Fibroblast of villous mesenchyme (primary cell): ENCODE data around the gene BANF1. TPM values are rescaled to one million over a fixed set of nuclear protein-coding genes. Genes with fewer than 3 reads are reported as not detected.
"Not testable (repeated sequence)": the region's sequence is repeated elsewhere in the genome, so short reads cannot be mapped to it uniquely, and the experiment has no call there.

Source experiments
- DNase-seq: peaks from one replicate; pipeline ENCODE4 v3.0.0-alpha.2; 2010; ENCODE audit warnings: low read depth
- H3K4me3 ChIP-seq: 2 replicates; pipeline ENCODE4 v1.5.1; 2011; ENCODE audit warnings: low read depth, mild to moderate bottlenecking, low read length
- total RNA-seq: library from RNA; depleted of rRNA; stranded (reverse); fragments of >200 nt; gene quantifications from 2 replicates; pipeline ENCODE4 v1.2.3, GENCODE V29; 2012
- TF ChIP-seq, protein P1 (sequence below): IDR thresholded peaks from 2 replicates; pipeline ENCODE4 v1.5.1; 2012; ENCODE audit warnings: low read depth, mild to moderate bottlenecking, low read length; ENCODE audit not compliant: insufficient read depth

The BANF1 gene
- total RNA-seq, 1 donor, result 19.9 TPM

DNA sequence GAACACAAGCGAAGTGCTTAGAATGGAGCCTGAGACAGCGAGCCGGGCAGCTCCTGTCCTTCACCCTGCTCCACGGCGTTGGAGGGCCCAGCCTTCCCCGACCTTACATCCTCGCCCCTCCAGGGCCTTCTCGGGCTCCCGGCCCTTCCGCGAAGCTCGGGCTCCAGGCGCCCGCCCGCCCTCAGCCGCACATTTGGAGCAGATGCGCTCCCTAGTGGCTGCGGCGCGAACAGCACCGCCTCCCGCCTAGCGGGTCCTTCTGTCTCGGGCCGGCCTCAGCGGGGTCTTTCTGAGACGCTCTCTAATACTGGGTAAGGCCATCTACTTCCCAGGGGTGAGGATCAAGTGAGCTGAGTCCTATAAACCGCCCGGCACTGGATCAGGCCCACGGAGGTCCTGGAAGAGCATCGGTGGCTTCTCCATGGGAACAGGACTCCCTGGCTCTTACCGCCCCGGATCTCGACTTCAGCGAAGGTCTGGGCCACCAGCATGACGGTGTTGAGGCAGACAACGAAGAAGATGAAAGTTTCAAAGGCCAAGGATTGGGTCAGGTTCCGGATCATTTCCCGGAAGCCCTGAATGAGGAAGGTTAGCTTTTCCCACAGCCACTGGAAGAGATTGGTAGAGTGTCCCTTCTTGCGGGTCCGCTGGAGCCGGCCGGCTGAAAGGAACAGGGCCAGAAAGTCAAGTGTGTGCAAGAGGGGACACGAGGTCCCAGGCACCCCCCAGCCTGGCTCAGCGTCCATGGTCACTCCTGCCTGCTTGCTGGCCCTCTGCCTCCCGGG is 20.3 kb downstream of the BANF1 start:
- H3K4me3 ChIP-seq, result no peak overlapping the region
- peak; percentile 53 for DNase-seq
- TF ChIP-seq, protein P1, sequence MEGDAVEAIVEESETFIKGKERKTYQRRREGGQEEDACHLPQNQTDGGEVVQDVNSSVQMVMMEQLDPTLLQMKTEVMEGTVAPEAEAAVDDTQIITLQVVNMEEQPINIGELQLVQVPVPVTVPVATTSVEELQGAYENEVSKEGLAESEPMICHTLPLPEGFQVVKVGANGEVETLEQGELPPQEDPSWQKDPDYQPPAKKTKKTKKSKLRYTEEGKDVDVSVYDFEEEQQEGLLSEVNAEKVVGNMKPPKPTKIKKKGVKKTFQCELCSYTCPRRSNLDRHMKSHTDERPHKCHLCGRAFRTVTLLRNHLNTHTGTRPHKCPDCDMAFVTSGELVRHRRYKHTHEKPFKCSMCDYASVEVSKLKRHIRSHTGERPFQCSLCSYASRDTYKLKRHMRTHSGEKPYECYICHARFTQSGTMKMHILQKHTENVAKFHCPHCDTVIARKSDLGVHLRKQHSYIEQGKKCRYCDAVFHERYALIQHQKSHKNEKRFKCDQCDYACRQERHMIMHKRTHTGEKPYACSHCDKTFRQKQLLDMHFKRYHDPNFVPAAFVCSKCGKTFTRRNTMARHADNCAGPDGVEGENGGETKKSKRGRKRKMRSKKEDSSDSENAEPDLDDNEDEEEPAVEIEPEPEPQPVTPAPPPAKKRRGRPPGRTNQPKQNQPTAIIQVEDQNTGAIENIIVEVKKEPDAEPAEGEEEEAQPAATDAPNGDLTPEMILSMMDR, result peak; percentile 83

DNA sequence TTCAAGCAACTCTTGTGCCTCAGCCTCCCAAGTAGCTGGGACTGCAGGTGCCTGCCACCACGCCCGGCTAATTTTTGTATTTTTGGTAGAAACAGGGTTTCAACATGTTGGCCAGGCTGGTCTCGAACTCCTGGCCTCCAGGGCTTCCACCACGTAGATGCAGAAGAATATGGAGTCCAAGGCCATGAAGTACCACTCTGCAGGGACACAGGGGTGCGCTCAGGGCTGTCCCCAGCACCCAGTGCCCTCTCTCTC is 20.8 kb downstream of the BANF1 start:
- not testable (repeated sequence) for DNase-seq, H3K4me3 ChIP-seq

DNA sequence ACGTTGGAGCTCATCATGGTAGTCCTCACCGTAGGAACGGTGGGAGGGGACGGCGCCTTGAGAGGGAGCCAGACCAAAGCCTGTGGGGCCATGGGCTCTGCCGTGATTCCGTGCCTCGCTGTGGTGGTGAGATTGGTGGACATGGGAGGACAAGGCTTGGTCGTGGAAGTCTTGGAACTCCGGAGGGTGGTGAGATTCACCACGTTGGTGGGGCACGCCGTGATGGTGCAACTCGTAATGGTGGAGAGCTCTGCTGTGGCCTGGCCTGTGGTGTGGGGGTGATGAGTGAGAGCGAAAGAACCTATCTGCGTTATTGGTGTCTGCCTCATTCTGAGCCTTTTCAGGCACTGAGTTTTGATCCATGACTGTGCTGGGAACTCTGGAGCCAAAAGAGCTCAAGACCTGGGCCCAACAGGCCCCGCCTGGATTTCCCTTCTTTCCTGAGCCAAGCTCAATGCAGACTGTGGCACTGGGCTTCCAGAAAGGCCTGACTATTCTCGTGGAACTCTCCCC is 23.8 kb downstream of the BANF1 start, which contains the start of gene CATSPER1:
Gene CATSPER1 (minus strand): TSS at position 463 of the 513 bp plus-strand sequence. CDS start 100 bp downstream, at position 363.
- TF ChIP-seq, protein P1, result no peak
- no peak for DNase-seq
- H3K4me3 ChIP-seq, result no peak within 1 kb of the TSS

DNA sequence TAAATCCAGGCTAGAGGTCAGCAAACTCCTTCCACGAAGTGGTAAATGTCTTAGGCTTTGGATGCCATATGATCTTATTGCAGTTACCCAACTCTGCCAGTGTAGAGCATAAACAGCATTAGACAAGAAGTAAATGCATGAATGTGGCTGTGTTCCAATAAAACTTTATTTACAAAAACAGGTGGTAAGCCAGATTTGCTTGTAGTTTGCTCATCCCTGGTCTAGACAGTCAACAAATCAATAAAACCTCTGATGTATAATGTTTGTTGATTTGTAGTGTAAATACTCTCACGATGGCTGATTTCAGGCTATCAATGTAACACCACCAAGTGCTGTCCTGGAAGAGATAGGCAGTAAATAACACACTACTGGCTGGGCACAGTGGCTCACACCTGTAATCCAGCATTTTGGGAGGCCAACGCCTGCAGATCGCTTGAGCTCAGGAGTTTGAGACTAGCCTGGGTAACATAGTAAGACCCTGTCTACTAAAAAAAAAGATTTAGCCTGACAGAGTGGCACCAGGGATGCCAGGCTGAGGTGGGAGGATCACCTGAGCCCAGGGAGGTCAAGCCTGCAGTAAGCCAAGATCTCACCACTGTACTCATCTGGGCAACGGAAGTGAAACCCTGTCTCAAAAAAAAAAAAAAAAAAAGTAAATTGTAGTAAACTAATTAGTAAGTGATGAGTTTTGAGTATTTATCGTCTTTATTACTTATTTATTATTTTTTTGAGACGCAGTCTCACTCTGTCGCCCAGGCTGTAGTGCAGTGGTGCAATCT is 30.8 kb downstream of the BANF1 start:
- DNase-seq, result peak; percentile 24
- TF ChIP-seq, protein P1, result no peak
- no peak overlapping the region for H3K4me3 ChIP-seq

DNA sequence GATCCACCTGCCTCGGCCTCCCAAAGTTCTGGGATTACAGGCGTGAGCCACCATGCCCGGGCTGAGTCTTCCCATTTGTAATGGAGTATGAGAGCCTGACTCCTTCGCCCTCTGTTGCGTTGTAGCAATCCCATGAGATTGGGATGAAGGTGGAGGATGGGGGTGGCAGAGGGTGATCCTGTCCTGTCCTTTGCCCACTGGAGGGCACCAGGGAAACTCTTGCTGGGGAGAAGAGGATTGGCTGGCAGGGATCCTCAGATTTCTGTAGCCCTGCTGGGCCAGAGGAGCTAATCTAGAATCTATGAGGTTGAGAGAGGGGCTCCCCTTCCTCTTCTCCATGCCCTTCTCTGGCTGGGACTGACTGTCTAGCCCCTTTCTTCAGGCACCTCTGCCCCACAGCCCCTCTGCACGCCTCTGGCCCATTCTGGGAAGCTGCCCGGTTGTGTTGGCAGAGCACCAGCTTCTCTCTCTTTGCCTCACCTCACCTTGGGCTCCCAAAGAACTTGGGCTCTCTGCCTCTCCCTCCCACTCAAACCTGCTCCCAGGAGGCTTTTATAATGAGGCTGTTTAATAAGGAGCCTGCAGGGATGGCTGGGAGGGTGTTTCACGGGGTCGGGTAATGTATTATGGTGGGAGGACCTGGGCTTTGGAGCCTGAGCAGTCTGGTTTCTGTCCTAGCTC is 33.5 kb downstream of the BANF1 start:
- TF ChIP-seq, protein P1, result no peak
- no peak for DNase-seq
- no peak overlapping the region for H3K4me3 ChIP-seq

DNA sequence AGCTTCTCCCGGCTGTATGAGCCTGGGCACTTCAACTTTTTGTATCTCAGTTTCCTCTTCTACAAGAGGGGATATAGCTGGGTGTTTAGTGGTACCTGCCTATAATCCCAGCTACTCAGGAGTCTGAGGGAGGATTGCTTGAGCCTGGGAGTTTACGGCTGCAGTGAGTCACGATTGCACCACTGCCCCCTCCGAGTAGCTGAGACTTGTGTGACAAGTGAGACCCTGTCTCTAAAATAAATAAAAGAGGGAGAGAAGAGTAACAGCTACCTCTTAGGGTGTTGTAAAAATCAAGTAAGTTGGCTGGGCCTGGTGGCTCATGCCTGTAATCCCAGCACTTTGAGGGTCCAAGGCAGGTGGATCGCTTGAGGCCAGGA is 34.0 kb downstream of the BANF1 start:
- DNase-seq, result no peak
- TF ChIP-seq, protein P1, result no peak
- no peak overlapping the region for H3K4me3 ChIP-seq

DNA sequence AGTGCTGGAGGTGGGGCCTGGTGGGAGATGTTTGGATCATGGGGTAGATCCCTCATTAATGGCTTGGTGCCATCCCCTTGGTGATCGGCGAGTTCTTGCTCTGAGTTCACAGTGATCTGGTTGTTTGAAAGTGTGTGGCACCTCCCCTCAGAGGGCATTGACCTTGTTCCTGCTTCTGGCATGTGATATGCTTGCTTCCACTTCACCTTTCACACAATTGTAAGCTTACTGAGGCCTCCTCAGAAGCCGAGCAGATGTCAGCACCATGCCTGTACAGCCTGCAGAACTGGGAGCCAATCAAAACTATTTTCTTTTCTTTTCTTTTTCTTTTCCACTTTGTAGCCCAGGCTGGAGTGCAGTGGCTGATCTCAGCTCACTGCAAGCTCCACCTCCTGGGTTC is 35.0 kb downstream of the BANF1 start:
- TF ChIP-seq, protein P1, result no peak
- H3K4me3 ChIP-seq, result no peak overlapping the region

More for the DNA sequence above, 35.0 kb downstream of the BANF1 start:
- DNase-seq, result no peak
